HL-60/S4 treated with phorbol 12-myristate 13-acetate at 8.2 ng/mL for 4 days and 3 days (cell line): ENCODE measurements around the gene PRKD1.

ENCODE experiments used
- in situ Hi-C: fragments of 300-500 bp; cut with MboI; formaldehyde crosslinking; loops from 2 replicates; pipeline ENCODE4 v1.15.0; 2022; ENCODE audit warnings: low sequenced_read_pairs

The PRKD1 gene

DNA sequence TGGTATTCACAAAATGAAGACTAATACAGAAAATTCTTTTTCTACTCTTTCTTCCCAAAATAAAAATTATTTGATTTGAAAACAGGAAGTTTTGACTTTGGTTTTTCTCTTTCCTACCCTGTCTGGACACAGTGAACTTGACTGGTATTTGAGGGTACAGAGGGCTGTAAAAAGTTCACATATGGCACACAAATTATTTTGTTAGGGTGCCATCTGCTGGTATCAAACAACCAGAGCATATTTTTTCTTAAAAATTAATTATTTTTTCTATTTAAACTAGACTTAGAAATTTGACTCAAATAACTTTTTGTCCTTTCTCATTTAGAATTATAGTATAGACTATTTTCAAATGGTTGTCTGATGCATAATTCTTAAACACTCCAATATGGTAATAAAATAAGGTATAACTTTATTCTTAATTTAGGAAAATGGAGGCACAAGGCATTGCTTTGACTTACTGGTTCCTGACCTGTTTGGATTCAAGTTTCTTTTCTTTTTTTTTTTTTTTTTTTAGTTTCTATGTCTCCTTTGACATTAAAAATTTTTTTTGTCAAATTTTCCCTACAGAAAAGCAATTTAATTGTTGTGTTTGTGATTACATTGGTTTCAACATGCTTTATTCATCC lies 390.6 kb downstream of the PRKD1 start:
- in situ Hi-C loops = no loop called here

DNA sequence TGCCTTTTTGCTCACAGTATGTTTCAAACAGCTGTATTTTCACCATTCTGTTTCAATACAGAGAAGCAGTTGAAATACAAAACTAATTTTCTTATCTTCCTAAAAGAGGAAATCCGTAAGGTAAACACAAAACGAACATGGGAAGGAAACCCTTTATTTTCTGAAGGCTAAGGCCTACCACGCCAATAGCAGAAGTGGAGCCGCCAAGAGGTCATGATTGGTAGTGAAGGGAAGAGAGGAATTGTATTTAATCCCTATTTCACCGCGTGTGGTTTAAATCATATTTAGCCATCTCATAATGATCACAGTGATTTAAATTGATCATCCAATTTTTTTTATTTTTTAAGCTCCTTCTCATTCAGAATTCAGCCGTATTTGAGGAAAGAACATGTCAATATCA lies 398.2 kb downstream of the PRKD1 start:
- in situ Hi-C loops = no loop called here

DNA sequence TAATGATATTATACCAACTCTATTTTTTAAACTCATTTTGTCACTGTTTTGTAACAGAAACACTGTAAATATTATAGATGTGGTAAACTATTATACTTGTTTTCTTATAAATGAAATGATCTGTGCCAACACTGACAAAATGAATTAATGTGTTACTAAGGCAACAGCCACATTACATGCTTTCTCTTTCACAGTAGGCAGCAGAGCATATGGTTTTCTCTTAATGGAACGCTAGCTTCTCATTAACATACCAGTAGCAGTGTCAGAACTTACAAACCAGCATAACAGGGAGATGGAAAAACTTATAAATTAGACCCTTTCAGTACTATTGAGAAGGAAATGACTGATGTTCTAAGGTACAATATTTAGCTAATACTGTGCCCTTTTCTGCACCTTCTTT lies 398.8 kb downstream of the PRKD1 start:
- in situ Hi-C loops = no loop called here

DNA sequence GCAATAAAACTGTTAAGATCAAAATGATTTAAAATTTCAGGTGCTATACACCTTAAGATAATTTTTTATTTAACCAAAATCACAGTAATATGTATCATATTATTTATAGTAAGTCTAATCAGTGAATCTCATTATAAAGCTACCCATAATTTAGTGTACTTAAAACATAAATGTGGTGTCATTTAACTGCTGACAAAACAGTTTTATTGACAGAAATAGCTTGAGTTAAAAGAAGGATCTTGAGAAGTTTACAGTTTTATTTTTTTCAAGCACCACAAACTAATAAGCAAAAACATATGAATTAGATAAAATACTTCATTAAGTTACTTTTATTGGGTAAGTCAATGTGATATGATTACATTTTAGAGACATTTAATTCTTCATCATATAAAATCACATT lies 400.4 kb downstream of the PRKD1 start:
- in situ Hi-C loops = no loop called here
